NT2/D1 (cell line): ENCODE data around the gene FEZF2.

ENCODE experiments used
- SUZ12 ChIP-seq: IDR thresholded peaks from 2 replicates; pipeline ENCODE4 v1.6.1; 2011; ENCODE audit not compliant: insufficient read length, insufficient read depth; ENCODE audit errors: extremely low read depth
- YY1 ChIP-seq: IDR thresholded peaks from 2 replicates; pipeline ENCODE4 v1.6.1; 2011; ENCODE audit not compliant: insufficient read length, insufficient read depth
- ZNF274 ChIP-seq: IDR thresholded peaks from 2 replicates; pipeline ENCODE4 v1.6.1; 2011; ENCODE audit warnings: mild to moderate bottlenecking, low read depth, low read length

GRCh38 chr3:62392626-62393292 is 19.4 kb upstream of the FEZF2 start:
- TF ChIP-seq SUZ12 (no peak), YY1 (no peak), ZNF274 (no peak)
